NK-92 (cell line): ENCODE data around the gene NFILZ.
"Not testable (repeated sequence)": the region's sequence is repeated elsewhere in the genome, so short reads cannot be mapped to it uniquely, and the experiment has no call there.

ENCODE experiments used
- DNase-seq: peaks from one replicate; lab custom pipeline; 2025; ENCODE audit not compliant: unreplicated experiment; lab: John Stamatoyannopoulos, UW

Gene NFILZ

GRCh38 chr19:8611391-8611876 lies 19.0 kb upstream of the NFILZ start:
- DNase-seq: no peak

- DNase-seq: no peak
Measured at GRCh38 chr19:8611877-8612806, 18.3 kb upstream of the NFILZ start.

GRCh38 chr19:8612807-8613171 lies 17.6 kb upstream of the NFILZ start:
- DNase-seq: no peak

GRCh38 chr19:8614455-8614854 lies 16.0 kb upstream of the NFILZ start:
- no peak for DNase-seq

GRCh38 chr19:8615024-8615423 lies 15.4 kb upstream of the NFILZ start:
- no peak for DNase-seq

GRCh38 chr19:8615813-8616596 lies 14.4 kb upstream of the NFILZ start:
- DNase-seq: no peak

GRCh38 chr19:8616861-8617260 lies 13.6 kb upstream of the NFILZ start:
- DNase-seq: no peak

GRCh38 chr19:8617325-8617724 lies 13.1 kb upstream of the NFILZ start:
- DNase-seq: not testable (repeated sequence)

- DNase-seq: no peak
Measured at GRCh38 chr19:8617984-8618383, 12.4 kb upstream of the NFILZ start.

GRCh38 chr19:8618751-8619150 lies 11.7 kb upstream of the NFILZ start:
- no peak for DNase-seq

GRCh38 chr19:8622886-8623285 lies 7.5 kb upstream of the NFILZ start:
- not testable (repeated sequence) for DNase-seq

- DNase-seq: no peak
Measured at GRCh38 chr19:8626842-8627241, 3.6 kb upstream of the NFILZ start.

- no peak for DNase-seq
Measured at GRCh38 chr19:8629184-8629583, 1.2 kb upstream of the NFILZ start.

GRCh38 chr19:8630796-8631424 lies 477 bp downstream of the NFILZ start:
- DNase-seq: no peak

GRCh38 chr19:8631425-8631819 lies 989 bp downstream of the NFILZ start:
- no peak for DNase-seq

- no peak for DNase-seq
Measured at GRCh38 chr19:8635422-8635821, 5.0 kb downstream of the NFILZ start.

- DNase-seq: not testable (repeated sequence)
Measured at GRCh38 chr19:8637070-8637469, 6.6 kb downstream of the NFILZ start.

- DNase-seq: no peak
Measured at GRCh38 chr19:8638078-8638619, 7.7 kb downstream of the NFILZ start.

- DNase-seq: no peak
Measured at GRCh38 chr19:8639821-8640401, 9.5 kb downstream of the NFILZ start.

- no peak for DNase-seq
Measured at GRCh38 chr19:8640402-8641004, 10.1 kb downstream of the NFILZ start.
